Heart left ventricle (tissue), 16 donors: ENCODE measurements around the gene LRRC18. TPM values are rescaled to one million over a fixed set of nuclear protein-coding genes. Genes with fewer than 3 reads are reported as not detected.

Experiments used
- ATAC-seq, 4 donors: fragments of 200-7000 bp; cut with Tn5 transposase; one replicate each; pipeline ENCODE4 v1.9.1; 2020 to 2022; ENCODE audit warnings: moderate library complexity in 4 of 4, mild to moderate bottlenecking in 3 of 4, moderate number of reproducible peaks in 1 of 4
- DNase-seq, 5 donors: peaks; one replicate each; pipeline ENCODE4 v3.0.0-alpha.2; 2020
- H3K27ac ChIP-seq, 12 donors: fragments of 200-600 bp; sonication (generic) in 4 of 12; one replicate each; pipeline versions ENCODE4 v1.5.0 to v1.8.0; 2016 to 2022; ENCODE audit warnings: mild to moderate bottlenecking in 2 of 12
- H3K27me3 ChIP-seq, 9 donors: fragments of 200-600 bp; sonication (generic) in 2 of 9; one replicate each; pipeline versions ENCODE4 v1.5.1 to v1.8.0; 2016 to 2022; ENCODE audit warnings: mild to moderate bottlenecking in 3 of 9
- H3K36me3 ChIP-seq, 9 donors: fragments of 200-600 bp; sonication (generic) in 2 of 9; one replicate each; pipeline versions ENCODE4 v1.5.0 to v1.8.0; 2018 to 2022; ENCODE audit warnings: mild to moderate bottlenecking in 2 of 9
- H3K4me1 ChIP-seq, 12 donors: fragments of 200-600 bp; sonication (generic) in 4 of 12; one replicate each; pipeline versions ENCODE4 v1.5.0 to v1.8.0; 2016 to 2022; ENCODE audit warnings: mild to moderate bottlenecking in 3 of 12
- H3K4me3 ChIP-seq, 12 donors: fragments of 200-600 bp; sonication (generic) in 4 of 12; one replicate each; pipeline versions ENCODE4 v1.5.0 to v1.8.0; 2017 to 2022; ENCODE audit warnings: mild to moderate bottlenecking in 9 of 12, moderate library complexity in 4 of 12
- H3K9me3 ChIP-seq, 12 donors: fragments of 200-600 bp; sonication (generic) in 4 of 12; one replicate each; pipeline versions ENCODE4 v1.5.0 to v1.8.0; 2016 to 2022; ENCODE audit warnings: mild to moderate bottlenecking in 1 of 12
- POLR2A ChIP-seq, 2 donors: fragments of 450-650 bp; IDR thresholded peaks; one replicate each; pipeline ENCODE4 v1.6.1; 2017; ENCODE audit warnings: antibody characterized with exemption in 2 of 2, mild to moderate bottlenecking in 2 of 2, moderate library complexity in 2 of 2
- WGBS, 4 donors: extraction: QIAGEN DNeasy Blood & Tissue Kit in 2 of 4; methylation state at CpG; one replicate each; pipeline versions ENCODE4 v1.1.5 to v1.1.7; 2013 to 2018; 5-methylcytosine and 5-hydroxymethylcytosine counted together
- intact Hi-C, 10 donors: fragments of 100-400 bp; cut with DNase I; formaldehyde crosslinking; loops; one replicate each; pipeline versions ENCODE4 v1.11.1 to v1.14.2; 2022
- polyA plus RNA-seq, 2 donors: library from polyadenylated mRNA; stranded (reverse); fragments of 200-250 nt; gene quantifications; one replicate each; pipeline ENCODE4 v1.2.3, GENCODE V29; 2013
- total RNA-seq, 9 donors: library from RNA; depleted of rRNA in 2 of 9; stranded (reverse); fragments of >200 nt in 2 of 9; fragmentation: NEBNext Ultra II Directional in 3 of 9; extraction: Animal tissue kit (Norgen Biotek cat#: 25700) in 3 of 9; gene quantifications; one replicate each; pipeline versions ENCODE4 v1.1.0 to v1.2.4, GENCODE V29; 2016 to 2023
- TF ChIP-seq, protein P1 (sequence below), 12 donors: fragments of 200-600 bp; sonication (generic) in 4 of 12; IDR thresholded peaks; one replicate each; pipeline versions ENCODE4 v1.5.0 to v1.8.0; 2018 to 2022; ENCODE audit warnings: antibody characterized with exemption in 12 of 12, mild to moderate bottlenecking in 5 of 12
- donor health status: ischemic (EF 13 %, LVEDD 7.1; RV severe dilation, severe dysfunction).
- donor health status: healthy with polysubstance abuse.
- donor health status: DM: no; HTN: yes; CAD: no.
- donor health status: DM: no; HTN: no; CAD: no.
- donor health status: ischemic (EF 25% LVEDD 6.9; RV normal size, moderate dysfunction).
- donor health status: ischemic (EF 25% LVEDD 5.7; RV mildly dilated, moderate dysfunction).
- donor health status: healthy.
- donor health status: DM: yes; HTN: yes; CAD: no.
- donor health status: ischemic (EF 35%, LVEDD 5.7; RV mildly dilated, moderate dysfunction).
- donor health status: nonischemic (EF 11% LVEDD 7.7; RV severe dilation, severe dysfunction).
- donor health status: DM: yes; HTN: yes; CAD: no.
- donor health status: PGD.
- donor health status: ischemic (EF 29% LVEDD 5.4; RV normal size, mild dysfunction).
- donor health status: nonischemic (EF 23%, LVEDD 6.1; RV moderate dilation, normal function).

The LRRC18 gene
- total and polyA plus RNA-seq, 11 donors = not detected

DNA sequence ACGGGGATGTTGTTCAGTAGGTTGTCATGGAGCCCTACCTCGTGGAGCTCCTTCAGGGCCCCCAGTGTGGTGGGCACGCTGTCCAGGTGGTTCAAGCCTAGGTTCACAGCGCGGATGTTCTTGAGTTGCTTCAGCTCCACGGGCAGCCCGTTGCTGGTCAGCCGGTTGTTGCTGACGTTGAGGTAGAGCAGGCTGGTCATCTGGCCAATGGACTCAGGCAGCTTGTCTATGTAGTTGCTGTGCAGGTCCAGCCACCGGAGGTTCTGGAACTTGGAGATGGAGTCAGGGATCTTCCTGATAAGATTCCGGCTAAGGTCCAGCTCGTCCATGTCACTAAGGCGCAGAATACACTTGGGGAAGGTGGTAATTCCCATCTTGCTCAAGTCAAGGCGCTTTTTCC, 26.0 kb downstream of the LRRC18 start:
- no peaks in the 10 kb centered on the region for H3K27me3 ChIP-seq
- no peaks in the 10 kb centered on the region for H3K9me3 ChIP-seq
- H3K4me1 ChIP-seq = peaks cover 0 to 6% (median 0%) of the 10 kb centered on the region in 12 donors
- DNase-seq (no peak), ATAC-seq (no peak)
- H3K27ac ChIP-seq = no peak overlapping the region
- no peaks in the 10 kb centered on the region for H3K36me3 ChIP-seq
- H3K4me3 ChIP-seq = no peak overlapping the region
- WGBS, 4 donors = 85 to 97% (median 86%) methylated on average over 8 to 14 of the region's 14 CpGs
- TF ChIP-seq POLR2A (IDR thresholded peaks at IDR 0.05) = no peak
- TF ChIP-seq, protein P1, sequence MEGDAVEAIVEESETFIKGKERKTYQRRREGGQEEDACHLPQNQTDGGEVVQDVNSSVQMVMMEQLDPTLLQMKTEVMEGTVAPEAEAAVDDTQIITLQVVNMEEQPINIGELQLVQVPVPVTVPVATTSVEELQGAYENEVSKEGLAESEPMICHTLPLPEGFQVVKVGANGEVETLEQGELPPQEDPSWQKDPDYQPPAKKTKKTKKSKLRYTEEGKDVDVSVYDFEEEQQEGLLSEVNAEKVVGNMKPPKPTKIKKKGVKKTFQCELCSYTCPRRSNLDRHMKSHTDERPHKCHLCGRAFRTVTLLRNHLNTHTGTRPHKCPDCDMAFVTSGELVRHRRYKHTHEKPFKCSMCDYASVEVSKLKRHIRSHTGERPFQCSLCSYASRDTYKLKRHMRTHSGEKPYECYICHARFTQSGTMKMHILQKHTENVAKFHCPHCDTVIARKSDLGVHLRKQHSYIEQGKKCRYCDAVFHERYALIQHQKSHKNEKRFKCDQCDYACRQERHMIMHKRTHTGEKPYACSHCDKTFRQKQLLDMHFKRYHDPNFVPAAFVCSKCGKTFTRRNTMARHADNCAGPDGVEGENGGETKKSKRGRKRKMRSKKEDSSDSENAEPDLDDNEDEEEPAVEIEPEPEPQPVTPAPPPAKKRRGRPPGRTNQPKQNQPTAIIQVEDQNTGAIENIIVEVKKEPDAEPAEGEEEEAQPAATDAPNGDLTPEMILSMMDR (IDR thresholded peaks at IDR 0.05) = no peak
- intact Hi-C loops = no loop called here

DNA sequence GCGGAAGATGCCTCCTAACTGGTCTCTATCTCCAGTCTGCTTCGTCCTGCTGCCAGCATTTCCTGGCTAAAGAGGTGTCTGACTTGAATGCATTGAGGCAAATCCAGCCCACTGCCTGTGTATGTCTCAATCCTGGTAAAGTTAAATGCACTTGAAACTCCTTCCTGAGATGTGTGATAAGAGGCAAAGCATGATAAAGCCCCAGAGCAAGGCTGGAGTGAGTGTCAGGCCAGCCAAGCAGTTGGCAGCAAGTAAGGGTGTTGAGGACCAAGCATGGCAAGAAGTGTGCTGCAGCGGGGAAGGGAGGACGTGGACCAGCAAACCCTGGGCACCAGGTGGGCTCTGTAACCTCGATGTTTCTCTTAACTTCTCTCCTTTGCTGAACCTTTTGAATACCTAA, 29.1 kb downstream of the LRRC18 start:
- H3K9me3 ChIP-seq = no peaks in the 10 kb centered on the region
- no peak for TF ChIP-seq POLR2A (IDR thresholded peaks at IDR 0.05)
- TF ChIP-seq, protein P1 (IDR thresholded peaks at IDR 0.05) = no peak
- ATAC-seq = no peak
- H3K36me3 ChIP-seq = no peaks in the 10 kb centered on the region
- no peak for DNase-seq
- intact Hi-C loops = no loop called here
- H3K27me3 ChIP-seq = no peaks in the 10 kb centered on the region
- H3K4me3 ChIP-seq = no peak overlapping the region
- H3K4me1 ChIP-seq = peaks cover 0 to 3% (median 0%) of the 10 kb centered on the region in 12 donors
- WGBS, 4 donors = 58 to 77% (median 65%) methylated on average over 5 of the region's 5 CpGs
- H3K27ac ChIP-seq = no peak overlapping the region

DNA sequence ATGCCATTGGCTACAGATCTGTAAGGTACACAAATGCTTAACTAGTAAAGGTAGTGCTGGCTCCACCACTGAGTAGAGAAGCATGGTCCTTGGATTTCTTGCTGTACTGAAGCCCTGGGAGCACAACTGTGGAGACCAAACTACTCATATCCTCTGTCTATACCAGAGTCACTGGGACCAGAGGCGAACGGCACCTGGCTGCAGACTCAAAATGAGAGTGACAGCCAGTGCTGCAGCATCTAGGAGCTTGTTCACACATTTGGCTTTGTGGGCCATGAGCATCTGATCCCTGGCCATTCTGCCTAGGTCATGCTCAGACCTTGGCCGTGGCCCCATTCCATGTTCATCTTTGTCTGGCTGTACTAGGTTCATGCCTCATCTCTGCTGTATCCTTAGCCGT, 31.9 kb downstream of the LRRC18 start:
- no peaks in the 10 kb centered on the region for H3K9me3 ChIP-seq
- 79 to 100% (median 88%) methylated on average over 2 to 4 of the region's 4 CpGs for WGBS, 4 donors
- H3K27me3 ChIP-seq = no peaks in the 10 kb centered on the region
- no peak overlapping the region for H3K4me3 ChIP-seq
- DNase-seq = no peak
- intact Hi-C loops = no loop called here
- no peaks in the 10 kb centered on the region for H3K36me3 ChIP-seq
- peaks cover 0 to 3% (median 0%) of the 10 kb centered on the region in 12 donors for H3K4me1 ChIP-seq
- ATAC-seq = no peak
- no peak overlapping the region for H3K27ac ChIP-seq
- TF ChIP-seq, protein P1 (IDR thresholded peaks at IDR 0.05) = no peak
- TF ChIP-seq POLR2A (IDR thresholded peaks at IDR 0.05) = no peak

DNA sequence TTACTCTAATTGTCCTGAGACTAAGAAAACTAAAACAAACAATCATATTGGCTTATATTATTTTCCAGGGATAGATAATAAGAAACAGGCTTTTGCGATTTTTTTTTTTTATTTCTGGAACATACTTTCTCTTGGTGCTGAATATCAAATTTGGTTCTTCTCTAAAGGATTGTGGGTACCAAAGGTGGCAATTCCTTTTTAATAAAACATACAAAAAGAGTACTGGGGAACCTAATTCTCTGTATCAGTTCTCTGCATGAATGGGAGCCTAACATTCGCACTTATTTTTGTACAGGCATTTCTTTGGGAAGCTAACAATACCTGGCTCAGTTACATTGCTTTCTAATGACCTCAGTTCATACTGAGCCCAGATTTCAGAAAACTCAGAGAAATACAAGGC, 32.8 kb downstream of the LRRC18 start:
- TF ChIP-seq POLR2A (IDR thresholded peaks at IDR 0.05) = no peak
- TF ChIP-seq, protein P1 (IDR thresholded peaks at IDR 0.05) = no peak
- Histone ChIP-seq H3K36me3 (no peaks in the 10 kb centered on the region), H3K9me3 (no peaks in the 10 kb centered on the region), H3K4me1 (peaks cover 0 to 3% (median 0%) of the 10 kb centered on the region in 12 donors), H3K4me3 (no peak overlapping the region), H3K27me3 (no peaks in the 10 kb centered on the region), H3K27ac (no peak overlapping the region)
- 77 to 87% (median 83%) methylated on average over 2 of the region's 2 CpGs for WGBS, 4 donors
- ATAC-seq (no peak), DNase-seq (no peak)
- intact Hi-C loops = no loop called here
